HepG2 (cell line): ENCODE results near the gene PCBD2. TPM values are rescaled to one million over a fixed set of nuclear protein-coding genes. Genes with fewer than 3 reads are reported as not detected.

ENCODE experiments used
- HES4 ChIP-seq: sonication (generic); formaldehyde crosslinking; IDR thresholded peaks from 2 replicates; pipeline ENCODE4 v1.9.0; 2021; ENCODE audit warnings: mild to moderate bottlenecking, missing genetic modification reagents, borderline replicate concordance
- HNF4G ChIP-seq, 2 experiments: sonication (generic) in 1 of 2; formaldehyde crosslinking in 1 of 2; IDR thresholded peaks; 2 replicates each; pipeline versions ENCODE4 v1.4.0 to v1.6.1; 2011 to 2020; ENCODE audit warnings: borderline replicate concordance in 2 of 2, low read depth in 2 of 2, mild to moderate bottlenecking in 2 of 2, low read length in 1 of 2, missing genetic modification reagents in 1 of 2, moderate library complexity in 1 of 2
- HNRNPH1 ChIP-seq: fragments of 200-400 bp; formaldehyde crosslinking; optimal IDR thresholded peaks from 2 replicates; pipeline ENCODE3; 2017; ENCODE audit warnings: mild to moderate bottlenecking, low read depth, low read length
- ISX ChIP-seq: sonication (generic); formaldehyde crosslinking; conservative IDR thresholded peaks from 2 replicates; pipeline ENCODE4 v1.5.0; 2020; ENCODE audit warnings: missing genetic modification reagents
- KDM5A ChIP-seq: fragments of 200-600 bp; sonication (generic); IDR thresholded peaks from 2 replicates; pipeline ENCODE4 v1.7.0; 2018; ENCODE audit warnings: antibody characterized with exemption, mild to moderate bottlenecking, low read length, borderline replicate concordance
- PHF8 ChIP-seq: sonication (generic); formaldehyde crosslinking; IDR thresholded peaks from 2 replicates; pipeline ENCODE4 v1.5.0; 2020; ENCODE audit warnings: missing genetic modification reagents
- ZBTB1 ChIP-seq: sonication (generic); formaldehyde crosslinking; IDR thresholded peaks from 2 replicates; pipeline ENCODE4 v1.4.0; 2020; ENCODE audit warnings: missing genetic modification reagents, borderline replicate concordance
- ZFY ChIP-seq: sonication (generic); formaldehyde crosslinking; IDR thresholded peaks from 2 replicates; pipeline ENCODE4 v1.4.0; 2020; ENCODE audit warnings: missing genetic modification reagents
- polyA plus RNA-seq, 8 experiments: library from polyadenylated mRNA; depleted of rRNA in 3 of 8; stranded (reverse) in 7 of 8; unstranded in 1 of 8; fragments of >200 nt; fragmentation: Illumina TruSeq in 4 of 8; extraction: Trizol in 4 of 8; gene quantifications; 2 replicates each; pipeline versions ENCODE4 v1.2.1 to v1.2.3, GENCODE V29; 2011 to 2016; ENCODE audit warnings: low read depth in 4 of 8, missing spikeins in 1 of 8, mixed read lengths in 1 of 8; ENCODE audit not compliant: insufficient read depth in 1 of 8
- total RNA-seq, 5 experiments: library from RNA; depleted of rRNA; stranded (reverse); fragments of >200 nt; fragmentation: Illumina TruSeq; extraction: Trizol; gene quantifications; 2 replicates each; pipeline ENCODE4 v1.2.3, GENCODE V29; 2016; ENCODE audit warnings: low read depth in 1 of 5
- TF ChIP-seq, protein P1 (sequence below): sonication (generic); formaldehyde crosslinking; IDR thresholded peaks from 2 replicates; pipeline ENCODE4 v1.9.0; 2021; ENCODE audit warnings: missing genetic modification reagents, borderline replicate concordance
- TF ChIP-seq, protein P2 (sequence below): IDR thresholded peaks from 2 replicates; pipeline ENCODE4 v1.6.1; 2018; ENCODE audit warnings: missing genetic modification reagents, mild to moderate bottlenecking, missing compliant biosample characterization
- TF ChIP-seq, protein P3 (sequence below): sonication (generic); formaldehyde crosslinking; IDR thresholded peaks from 2 replicates; pipeline ENCODE4 v1.5.1; 2020; ENCODE audit warnings: mild to moderate bottlenecking, missing genetic modification reagents, moderate library complexity
- TF ChIP-seq, protein P4 (sequence below): sonication (generic); formaldehyde crosslinking; IDR thresholded peaks from 2 replicates; pipeline ENCODE4 v1.4.0; 2020; ENCODE audit warnings: missing genetic modification reagents

The PCBD2 gene
- total and polyA plus RNA-seq, 2 of the 13 experiments (the other 11 are each of a cell fraction or from before 2014, with no cell fraction given) = 5.5 to 12.0 TPM

DNA sequence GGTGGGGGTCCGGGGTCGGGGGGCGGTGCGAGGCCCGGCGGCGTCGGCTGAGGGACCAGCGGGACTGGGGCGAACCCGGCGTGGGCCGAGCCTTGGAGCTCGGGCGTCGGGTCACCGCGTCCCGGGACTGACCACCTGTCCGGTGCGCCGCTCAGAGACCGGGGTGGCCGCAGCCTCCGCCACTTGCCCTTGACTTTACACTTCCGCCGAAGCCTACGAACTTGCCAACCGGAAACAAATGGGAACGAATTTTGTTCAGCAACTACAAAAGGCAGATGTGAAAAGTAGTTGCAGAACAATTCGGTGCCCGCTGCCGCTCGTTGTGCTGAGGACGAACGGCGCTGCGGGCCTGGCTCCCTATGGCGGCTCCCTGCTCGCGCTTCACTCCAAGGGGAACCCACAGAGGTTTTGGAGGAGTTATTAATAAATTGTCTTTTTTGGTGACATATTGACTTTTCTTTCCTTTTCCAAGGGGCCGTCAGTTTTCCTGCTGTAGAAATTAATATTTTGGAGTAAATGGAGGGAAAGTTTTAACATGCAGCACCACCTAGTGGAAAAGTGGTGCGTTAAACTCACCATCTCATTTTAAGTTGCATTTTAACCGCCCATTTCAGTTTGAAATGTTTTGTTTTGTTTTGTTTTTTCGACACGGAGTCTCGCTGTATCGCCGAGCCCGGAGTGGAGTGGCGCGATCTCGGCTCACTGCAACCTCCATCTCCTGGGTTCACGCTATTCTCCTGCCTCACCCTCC is 490 bp downstream of the PCBD2 start (continued):
- TF ChIP-seq, protein P1, sequence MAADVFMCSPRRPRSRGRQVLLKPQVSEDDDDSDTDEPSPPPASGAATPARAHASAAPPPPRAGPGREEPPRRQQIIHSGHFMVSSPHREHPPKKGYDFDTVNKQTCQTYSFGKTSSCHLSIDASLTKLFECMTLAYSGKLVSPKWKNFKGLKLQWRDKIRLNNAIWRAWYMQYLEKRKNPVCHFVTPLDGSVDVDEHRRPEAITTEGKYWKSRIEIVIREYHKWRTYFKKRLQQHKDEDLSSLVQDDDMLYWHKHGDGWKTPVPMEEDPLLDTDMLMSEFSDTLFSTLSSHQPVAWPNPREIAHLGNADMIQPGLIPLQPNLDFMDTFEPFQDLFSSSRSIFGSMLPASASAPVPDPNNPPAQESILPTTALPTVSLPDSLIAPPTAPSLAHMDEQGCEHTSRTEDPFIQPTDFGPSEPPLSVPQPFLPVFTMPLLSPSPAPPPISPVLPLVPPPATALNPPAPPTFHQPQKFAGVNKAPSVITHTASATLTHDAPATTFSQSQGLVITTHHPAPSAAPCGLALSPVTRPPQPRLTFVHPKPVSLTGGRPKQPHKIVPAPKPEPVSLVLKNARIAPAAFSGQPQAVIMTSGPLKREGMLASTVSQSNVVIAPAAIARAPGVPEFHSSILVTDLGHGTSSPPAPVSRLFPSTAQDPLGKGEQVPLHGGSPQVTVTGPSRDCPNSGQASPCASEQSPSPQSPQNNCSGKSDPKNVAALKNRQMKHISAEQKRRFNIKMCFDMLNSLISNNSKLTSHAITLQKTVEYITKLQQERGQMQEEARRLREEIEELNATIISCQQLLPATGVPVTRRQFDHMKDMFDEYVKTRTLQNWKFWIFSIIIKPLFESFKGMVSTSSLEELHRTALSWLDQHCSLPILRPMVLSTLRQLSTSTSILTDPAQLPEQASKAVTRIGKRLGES = 0 out of 2 replicates have a peak, but pooled peaks have one; percentile 21
- TF ChIP-seq ZFY (CRISPR knock-in tag) (0 out of 2 replicates have a peak, but pooled peaks have one; percentile 7), ISX (CRISPR knock-in tag) (0 out of 2 replicates have a peak, but pooled peaks have one; percentile 79), HES4 (no peak), KDM5A (peak; percentile 41; the same call in 1 of the 2 replicates), HNF4G (IDR thresholded peaks at IDR 0.05; ENCODE audit: borderline replicate concordance, low read depth, low read length) (peak; percentile 4; the same call in 1 of the 2 replicates), HNF4G (CRISPR knock-in tag; IDR thresholded peaks at IDR 0.05; ENCODE audit: borderline replicate concordance, low read depth) (no peak), PHF8 (CRISPR knock-in tag) (peak; percentile 58), HNRNPH1 (no peak), ZBTB1 (CRISPR knock-in tag) (no peak)
- TF ChIP-seq, protein P2, sequence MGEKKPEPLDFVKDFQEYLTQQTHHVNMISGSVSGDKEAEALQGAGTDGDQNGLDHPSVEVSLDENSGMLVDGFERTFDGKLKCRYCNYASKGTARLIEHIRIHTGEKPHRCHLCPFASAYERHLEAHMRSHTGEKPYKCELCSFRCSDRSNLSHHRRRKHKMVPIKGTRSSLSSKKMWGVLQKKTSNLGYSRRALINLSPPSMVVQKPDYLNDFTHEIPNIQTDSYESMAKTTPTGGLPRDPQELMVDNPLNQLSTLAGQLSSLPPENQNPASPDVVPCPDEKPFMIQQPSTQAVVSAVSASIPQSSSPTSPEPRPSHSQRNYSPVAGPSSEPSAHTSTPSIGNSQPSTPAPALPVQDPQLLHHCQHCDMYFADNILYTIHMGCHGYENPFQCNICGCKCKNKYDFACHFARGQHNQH = peak; percentile 15; the same call in 1 of the 2 replicates
- TF ChIP-seq, protein P3, sequence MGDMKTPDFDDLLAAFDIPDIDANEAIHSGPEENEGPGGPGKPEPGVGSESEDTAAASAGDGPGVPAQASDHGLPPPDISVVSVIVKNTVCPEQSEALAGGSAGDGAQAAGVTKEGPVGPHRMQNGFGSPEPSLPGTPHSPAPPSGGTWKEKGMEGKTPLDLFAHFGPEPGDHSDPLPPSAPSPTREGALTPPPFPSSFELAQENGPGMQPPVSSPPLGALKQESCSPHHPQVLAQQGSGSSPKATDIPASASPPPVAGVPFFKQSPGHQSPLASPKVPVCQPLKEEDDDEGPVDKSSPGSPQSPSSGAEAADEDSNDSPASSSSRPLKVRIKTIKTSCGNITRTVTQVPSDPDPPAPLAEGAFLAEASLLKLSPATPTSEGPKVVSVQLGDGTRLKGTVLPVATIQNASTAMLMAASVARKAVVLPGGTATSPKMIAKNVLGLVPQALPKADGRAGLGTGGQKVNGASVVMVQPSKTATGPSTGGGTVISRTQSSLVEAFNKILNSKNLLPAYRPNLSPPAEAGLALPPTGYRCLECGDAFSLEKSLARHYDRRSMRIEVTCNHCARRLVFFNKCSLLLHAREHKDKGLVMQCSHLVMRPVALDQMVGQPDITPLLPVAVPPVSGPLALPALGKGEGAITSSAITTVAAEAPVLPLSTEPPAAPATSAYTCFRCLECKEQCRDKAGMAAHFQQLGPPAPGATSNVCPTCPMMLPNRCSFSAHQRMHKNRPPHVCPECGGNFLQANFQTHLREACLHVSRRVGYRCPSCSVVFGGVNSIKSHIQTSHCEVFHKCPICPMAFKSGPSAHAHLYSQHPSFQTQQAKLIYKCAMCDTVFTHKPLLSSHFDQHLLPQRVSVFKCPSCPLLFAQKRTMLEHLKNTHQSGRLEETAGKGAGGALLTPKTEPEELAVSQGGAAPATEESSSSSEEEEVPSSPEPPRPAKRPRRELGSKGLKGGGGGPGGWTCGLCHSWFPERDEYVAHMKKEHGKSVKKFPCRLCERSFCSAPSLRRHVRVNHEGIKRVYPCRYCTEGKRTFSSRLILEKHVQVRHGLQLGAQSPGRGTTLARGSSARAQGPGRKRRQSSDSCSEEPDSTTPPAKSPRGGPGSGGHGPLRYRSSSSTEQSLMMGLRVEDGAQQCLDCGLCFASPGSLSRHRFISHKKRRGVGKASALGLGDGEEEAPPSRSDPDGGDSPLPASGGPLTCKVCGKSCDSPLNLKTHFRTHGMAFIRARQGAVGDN = peak; percentile 66
- TF ChIP-seq, protein P4, sequence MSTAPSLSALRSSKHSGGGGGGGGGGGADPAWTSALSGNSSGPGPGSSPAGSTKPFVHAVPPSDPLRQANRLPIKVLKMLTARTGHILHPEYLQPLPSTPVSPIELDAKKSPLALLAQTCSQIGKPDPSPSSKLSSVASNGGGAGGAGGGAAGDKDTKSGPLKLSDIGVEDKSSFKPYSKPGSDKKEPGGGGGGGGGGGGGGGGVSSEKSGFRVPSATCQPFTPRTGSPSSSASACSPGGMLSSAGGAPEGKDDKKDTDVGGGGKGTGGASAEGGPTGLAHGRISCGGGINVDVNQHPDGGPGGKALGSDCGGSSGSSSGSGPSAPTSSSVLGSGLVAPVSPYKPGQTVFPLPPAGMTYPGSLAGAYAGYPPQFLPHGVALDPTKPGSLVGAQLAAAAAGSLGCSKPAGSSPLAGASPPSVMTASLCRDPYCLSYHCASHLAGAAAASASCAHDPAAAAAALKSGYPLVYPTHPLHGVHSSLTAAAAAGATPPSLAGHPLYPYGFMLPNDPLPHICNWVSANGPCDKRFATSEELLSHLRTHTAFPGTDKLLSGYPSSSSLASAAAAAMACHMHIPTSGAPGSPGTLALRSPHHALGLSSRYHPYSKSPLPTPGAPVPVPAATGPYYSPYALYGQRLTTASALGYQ = 0 out of 2 replicates have a peak, but pooled peaks have one; percentile 12
